ENCODE data around the gene KMT2D.

KMT2D gene

GRCh38 chr12:49037111-49037946 is 23.3 kb downstream of the KMT2D start:
- peaks cover 3% of the 10 kb centered on the region for H4K20me1 ChIP-seq (ENCODE audit: insufficient read depth, low read length)
- H3K9ac ChIP-seq (ENCODE audit: low read length): no peak overlapping the region
- no peak overlapping the region for H2AFZ ChIP-seq (ENCODE audit: low read depth, low read length)
- no peaks in the 10 kb centered on the region for H3K9me3 ChIP-seq (ENCODE audit: insufficient read depth, low read length)
- no peak overlapping the region for H3K27ac ChIP-seq (ENCODE audit: low read length)
- no peaks in the 10 kb centered on the region for H3K27me3 ChIP-seq (ENCODE audit: low read depth, low read length)
- TF ChIP-seq EZH2phosphoT487 (IDR thresholded peaks at IDR 0.05; ENCODE audit: low read depth): no peak
- no peak for TF ChIP-seq CTCF (IDR thresholded peaks at IDR 0.05; ENCODE audit: low read depth, low read length)
- no peaks in the 10 kb centered on the region for H3K4me1 ChIP-seq (ENCODE audit: low read length)
- no peaks in the 10 kb centered on the region for H3K79me2 ChIP-seq (ENCODE audit: low read length)
- no peak overlapping the region for H3K4me2 ChIP-seq (ENCODE audit: low read length)
- no peak overlapping the region for H3K4me3 ChIP-seq (ENCODE audit: low read length)
- H3K36me3 ChIP-seq (replicated peaks; ENCODE audit: low read depth, low read length): peaks cover 60% of the 10 kb centered on the region

GRCh38 chr12:49036029-49036428 is 24.6 kb downstream of the KMT2D start:
- peaks cover 62% of the 10 kb centered on the region for H3K36me3 ChIP-seq (replicated peaks; ENCODE audit: low read depth, low read length)
- no peaks in the 10 kb centered on the region for H3K4me1 ChIP-seq (ENCODE audit: low read length)
- peaks cover 3% of the 10 kb centered on the region for H4K20me1 ChIP-seq (ENCODE audit: insufficient read depth, low read length)

GRCh38 chr12:49034286-49034622 is 26.3 kb downstream of the KMT2D start:
- H3K36me3 ChIP-seq (replicated peaks; ENCODE audit: low read depth, low read length): peaks cover 70% of the 10 kb centered on the region
- H3K79me2 ChIP-seq (ENCODE audit: low read length): no peaks in the 10 kb centered on the region
- TF ChIP-seq EZH2phosphoT487 (IDR thresholded peaks at IDR 0.05; ENCODE audit: low read depth) (no peak), CTCF (IDR thresholded peaks at IDR 0.05; ENCODE audit: low read depth, low read length) (no peak)
- no peaks in the 10 kb centered on the region for H3K4me1 ChIP-seq (ENCODE audit: low read length)
- peaks cover 3% of the 10 kb centered on the region for H4K20me1 ChIP-seq (ENCODE audit: insufficient read depth, low read length)
- H3K27ac ChIP-seq (ENCODE audit: low read length): no peak overlapping the region
- no peak overlapping the region for H3K9ac ChIP-seq (ENCODE audit: low read length)
- no peaks in the 10 kb centered on the region for H3K27me3 ChIP-seq (ENCODE audit: low read depth, low read length)
- no peak overlapping the region for H3K4me3 ChIP-seq (ENCODE audit: low read length)
- H2AFZ ChIP-seq (ENCODE audit: low read depth, low read length): no peak overlapping the region
- no peak overlapping the region for H3K4me2 ChIP-seq (ENCODE audit: low read length)
- no peaks in the 10 kb centered on the region for H3K9me3 ChIP-seq (ENCODE audit: insufficient read depth, low read length)

More at GRCh38 chr12:49036029-49036428, 24.6 kb downstream of the KMT2D start:
- no peaks in the 10 kb centered on the region for H3K27me3 ChIP-seq (ENCODE audit: low read depth, low read length)
- no peaks in the 10 kb centered on the region for H3K9me3 ChIP-seq (ENCODE audit: insufficient read depth, low read length)
- H3K4me2 ChIP-seq (ENCODE audit: low read length): no peak overlapping the region
- no peak overlapping the region for H3K27ac ChIP-seq (ENCODE audit: low read length)
- H2AFZ ChIP-seq (ENCODE audit: low read depth, low read length): no peak overlapping the region
- no peaks in the 10 kb centered on the region for H3K79me2 ChIP-seq (ENCODE audit: low read length)
- H3K4me3 ChIP-seq (ENCODE audit: low read length): no peak overlapping the region
- no peak overlapping the region for H3K9ac ChIP-seq (ENCODE audit: low read length)
- TF ChIP-seq CTCF (IDR thresholded peaks at IDR 0.05; ENCODE audit: low read depth, low read length) (no peak), EZH2phosphoT487 (IDR thresholded peaks at IDR 0.05; ENCODE audit: low read depth) (no peak)

GRCh38 chr12:49033611-49034285 is 26.8 kb downstream of the KMT2D start:
- Histone ChIP-seq H3K79me2 (ENCODE audit: low read length) (no peaks in the 10 kb centered on the region), H3K27ac (ENCODE audit: low read length) (no peak overlapping the region), H3K9ac (ENCODE audit: low read length) (no peak overlapping the region), H3K36me3 (replicated peaks; ENCODE audit: low read depth, low read length) (peaks cover 68% of the 10 kb centered on the region), H3K27me3 (ENCODE audit: low read depth, low read length) (no peaks in the 10 kb centered on the region), H3K9me3 (ENCODE audit: insufficient read depth, low read length) (no peaks in the 10 kb centered on the region), H3K4me1 (ENCODE audit: low read length) (no peaks in the 10 kb centered on the region), H3K4me3 (ENCODE audit: low read length) (no peak overlapping the region), H4K20me1 (ENCODE audit: insufficient read depth, low read length) (peaks cover 3% of the 10 kb centered on the region), H2AFZ (ENCODE audit: low read depth, low read length) (no peak overlapping the region), H3K4me2 (ENCODE audit: low read length) (no peak overlapping the region)
- TF ChIP-seq EZH2phosphoT487 (IDR thresholded peaks at IDR 0.05; ENCODE audit: low read depth) (no peak), CTCF (IDR thresholded peaks at IDR 0.05; ENCODE audit: low read depth, low read length) (no peak)

Data from OCI-LY3 (cell line).